AG04449 (cell line): ENCODE data around the gene NCBP1.
A peak's percentile ranks its signal among the peaks of the same experiment; 100 is the strongest.

Experiments
- CTCF ChIA-PET: fragments of 350-600 bp; formaldehyde crosslinking; extraction: SDS; loops from one replicate; lab custom pipeline; 2021; ENCODE audit warnings: antibody characterized with exemption; lab: Yijun Ruan, JAX
- POLR2A ChIA-PET: fragments of 400-600, 350-600 bp; formaldehyde crosslinking; extraction: SDS; loops from one replicate; lab custom pipeline; 2020; ENCODE audit warnings: antibody characterized with exemption, inconsistent platforms; lab: Yijun Ruan, JAX
- DNase-seq: peaks from one replicate; pipeline ENCODE4 v3.0.0-alpha.2; 2010; ENCODE audit warnings: low read depth, low spot score
- H3K4me3 ChIP-seq: 2 replicates; pipeline ENCODE4 v1.5.1; 2011; ENCODE audit warnings: low read depth, mild to moderate bottlenecking, control low read depth, low read length
- CTCF ChIP-seq: IDR thresholded peaks from one replicate; pipeline ENCODE4 v1.5.1; 2011; ENCODE audit warnings: mild to moderate bottlenecking, moderate library complexity, low read length, control low read depth, inconsistent platforms; ENCODE audit not compliant: insufficient read depth; ENCODE audit errors: missing control alignments

The NCBP1 gene

GRCh38 chr9:97703437-97704344 lies 70.1 kb downstream of the NCBP1 start:
- DNase-seq, result peak; percentile 45
- POLR2A ChIA-PET, result no interaction called here

GRCh38 chr9:97704345-97704677 lies 70.7 kb downstream of the NCBP1 start:
- CTCF ChIA-PET, result interaction anchor here (0.8 to 5.8 kb wide), 4 partner anchors 9 to 220 kb away, joined by 3 to 62 read pairs (median 6); no protein-coding TSS in a partner anchor
- no peak for DNase-seq
- H3K4me3 ChIP-seq, result no peak overlapping the region
- POLR2A ChIA-PET, result no interaction called here
- TF ChIP-seq CTCF, result no peak

More at GRCh38 chr9:97703437-97704344, 70.1 kb downstream of the NCBP1 start:
- H3K4me3 ChIP-seq, result no peak overlapping the region
- no peak for TF ChIP-seq CTCF
- CTCF ChIA-PET, result interaction anchor here (0.8 to 5.8 kb wide), 3 partner anchors 9 to 218 kb away, joined by 3 to 62 read pairs (median 9); no protein-coding TSS in a partner anchor

GRCh38 chr9:97704851-97705250 lies 71.2 kb downstream of the NCBP1 start:
- ChIA-PET CTCF (interaction anchor here (1.0 to 5.8 kb wide), 5 partner anchors 8 to 219 kb away, joined by 4 to 62 read pairs (median 9); partner anchors contain the start of gene TRMO), POLR2A (no interaction called here)
- H3K4me3 ChIP-seq, result no peak overlapping the region
- DNase-seq, result no peak
- no peak for TF ChIP-seq CTCF

- ChIA-PET POLR2A (no interaction called here), CTCF (interaction anchor here (0.8 to 5.8 kb wide), 7 partner anchors 8 to 221 kb away, joined by 4 to 62 read pairs (median 4); partner anchors contain the start of gene TRMO)
- no peak for TF ChIP-seq CTCF
- no peak overlapping the region for H3K4me3 ChIP-seq
- no peak for DNase-seq
These were observed 71.8 kb downstream of the NCBP1 start for GRCh38 chr9:97705354-97705950.

- TF ChIP-seq CTCF, result no peak
- no peak overlapping the region for H3K4me3 ChIP-seq
- CTCF ChIA-PET, result interaction anchor here (0.8 to 5.8 kb wide), 7 partner anchors 61 to 220 kb away, joined by 3 to 62 read pairs (median 4); partner anchors contain the start of gene TRMO
- no peak for DNase-seq
- POLR2A ChIA-PET, result no interaction called here
These were observed 72.6 kb downstream of the NCBP1 start for GRCh38 chr9:97706246-97706645.
